VCaP (cell line): Measurements from ENCODE around the gene FGFR2.

ENCODE experiments used
- H3K27ac ChIP-seq: fragments of 450-650 bp; 2 replicates; pipeline ENCODE4 v1.5.1; 2017
- TF ChIP-seq, protein P1 (sequence below): fragments of 450-650 bp; conservative IDR thresholded peaks from 2 replicates; pipeline ENCODE4 v1.5.1; 2017; ENCODE audit warnings: mild to moderate bottlenecking, moderate library complexity

FGFR2 gene

GRCh38 chr10:121518333-121518732 lies 79.9 kb downstream of the FGFR2 start:
- H3K27ac ChIP-seq: no peak overlapping the region
- TF ChIP-seq, protein P1, sequence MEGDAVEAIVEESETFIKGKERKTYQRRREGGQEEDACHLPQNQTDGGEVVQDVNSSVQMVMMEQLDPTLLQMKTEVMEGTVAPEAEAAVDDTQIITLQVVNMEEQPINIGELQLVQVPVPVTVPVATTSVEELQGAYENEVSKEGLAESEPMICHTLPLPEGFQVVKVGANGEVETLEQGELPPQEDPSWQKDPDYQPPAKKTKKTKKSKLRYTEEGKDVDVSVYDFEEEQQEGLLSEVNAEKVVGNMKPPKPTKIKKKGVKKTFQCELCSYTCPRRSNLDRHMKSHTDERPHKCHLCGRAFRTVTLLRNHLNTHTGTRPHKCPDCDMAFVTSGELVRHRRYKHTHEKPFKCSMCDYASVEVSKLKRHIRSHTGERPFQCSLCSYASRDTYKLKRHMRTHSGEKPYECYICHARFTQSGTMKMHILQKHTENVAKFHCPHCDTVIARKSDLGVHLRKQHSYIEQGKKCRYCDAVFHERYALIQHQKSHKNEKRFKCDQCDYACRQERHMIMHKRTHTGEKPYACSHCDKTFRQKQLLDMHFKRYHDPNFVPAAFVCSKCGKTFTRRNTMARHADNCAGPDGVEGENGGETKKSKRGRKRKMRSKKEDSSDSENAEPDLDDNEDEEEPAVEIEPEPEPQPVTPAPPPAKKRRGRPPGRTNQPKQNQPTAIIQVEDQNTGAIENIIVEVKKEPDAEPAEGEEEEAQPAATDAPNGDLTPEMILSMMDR: no peak

GRCh38 chr10:121516093-121516865 lies 82.0 kb downstream of the FGFR2 start:
- TF ChIP-seq, protein P1: no peak
- no peak overlapping the region for H3K27ac ChIP-seq

DNA sequence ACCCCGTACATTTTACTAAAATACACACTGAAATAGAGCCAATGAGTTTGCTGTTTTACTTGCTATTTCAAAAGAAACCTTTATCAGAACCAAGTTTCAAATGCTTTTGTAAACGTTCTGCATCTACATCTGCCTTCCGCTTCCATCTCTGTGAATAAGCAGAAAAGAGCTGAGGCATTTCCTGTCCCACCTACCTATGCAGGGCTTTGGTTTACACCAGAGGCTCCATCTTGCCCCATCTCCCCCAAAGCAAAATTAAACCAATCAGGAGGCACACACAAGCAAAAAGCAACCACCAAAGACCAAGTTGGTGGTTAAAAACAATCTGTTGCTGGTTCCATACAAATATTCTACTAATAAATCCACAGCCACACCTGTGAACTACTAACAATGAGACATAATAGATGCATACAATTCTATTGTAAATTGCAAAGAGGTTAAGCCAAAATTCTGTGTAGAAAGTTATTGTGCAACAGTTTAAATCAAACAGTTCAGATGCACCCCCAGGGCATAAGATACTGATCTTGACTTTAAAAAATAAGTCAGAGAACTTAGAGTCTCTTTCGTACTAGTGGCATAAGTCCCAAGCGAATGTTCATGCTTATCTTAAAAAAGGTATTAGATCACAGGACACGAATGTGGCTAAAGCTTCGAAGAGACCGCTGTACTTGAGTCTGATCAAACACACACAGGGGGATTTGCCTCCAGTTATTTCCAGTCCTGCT lies 83.9 kb downstream of the FGFR2 start:
- no peak overlapping the region for H3K27ac ChIP-seq
- TF ChIP-seq, protein P1: no peak

DNA sequence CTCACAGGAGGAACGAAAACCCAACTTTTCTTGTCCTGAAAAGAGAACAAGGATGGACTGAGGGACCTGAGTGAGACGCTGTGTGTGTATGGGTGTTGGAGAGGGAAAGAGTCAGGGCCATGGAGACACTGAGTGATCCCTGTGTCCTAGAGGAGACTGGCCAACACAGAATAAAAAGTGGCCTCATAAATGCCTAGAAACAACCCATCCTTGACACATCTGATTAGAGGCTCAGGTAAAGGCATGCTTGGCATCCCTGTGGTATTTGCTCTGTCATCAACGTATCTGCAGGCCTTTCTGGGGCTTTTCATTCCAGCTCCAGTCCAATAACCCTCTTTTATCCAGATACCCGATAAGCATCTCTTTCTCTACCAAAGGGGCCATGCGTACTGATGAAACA lies 86.3 kb downstream of the FGFR2 start:
- H3K27ac ChIP-seq: no peak overlapping the region
- TF ChIP-seq, protein P1: no peak

DNA sequence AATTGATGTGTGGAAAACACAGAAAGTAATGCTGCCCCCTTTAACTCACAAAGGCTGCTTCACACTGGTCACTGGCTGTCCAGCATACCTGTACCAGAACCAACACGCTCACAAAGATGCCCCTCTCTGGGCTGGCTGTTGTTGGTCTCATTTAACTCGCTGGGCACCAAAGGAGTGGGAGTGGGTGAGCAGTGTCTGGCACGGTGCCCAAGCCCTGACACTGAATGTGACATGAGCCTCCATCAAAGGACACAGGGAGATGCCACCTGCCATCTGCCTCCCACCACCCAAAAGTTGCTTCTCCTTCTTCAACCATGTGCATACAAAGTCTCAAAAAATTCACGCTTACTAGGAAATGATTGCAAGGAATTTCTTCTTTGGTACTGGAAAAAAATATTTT lies 86.8 kb downstream of the FGFR2 start:
- TF ChIP-seq, protein P1: no peak

DNA sequence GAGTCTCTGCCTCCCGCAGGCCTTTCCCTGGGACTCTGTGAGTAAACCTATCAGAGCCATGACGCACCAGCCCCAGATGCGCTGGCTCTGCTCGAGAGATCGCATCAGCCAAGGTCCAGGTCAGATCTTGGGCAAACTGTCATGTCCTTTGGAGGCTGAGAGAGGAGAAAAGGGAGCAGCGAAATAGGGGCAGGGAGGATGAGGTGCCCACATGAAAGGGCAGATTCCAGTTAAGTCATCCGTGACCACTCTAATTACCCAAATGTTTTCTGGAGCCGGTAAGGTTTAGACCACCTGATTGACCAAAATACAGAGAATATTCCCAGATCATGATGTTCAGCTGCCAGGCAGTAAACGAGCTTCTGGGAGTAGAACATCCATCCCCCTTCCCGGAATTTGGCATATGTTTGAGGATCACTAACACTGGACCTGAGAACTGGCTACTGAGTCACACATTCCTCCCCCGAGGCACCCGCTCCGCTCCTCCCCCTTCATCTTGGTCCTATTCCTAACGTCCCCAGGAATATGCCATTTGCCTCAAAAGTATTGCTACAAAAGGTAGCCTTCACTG lies 88.0 kb downstream of the FGFR2 start:
- no peak overlapping the region for H3K27ac ChIP-seq
- TF ChIP-seq, protein P1: no peak

More for the DNA sequence above, 86.8 kb downstream of the FGFR2 start:
- no peak overlapping the region for H3K27ac ChIP-seq

DNA sequence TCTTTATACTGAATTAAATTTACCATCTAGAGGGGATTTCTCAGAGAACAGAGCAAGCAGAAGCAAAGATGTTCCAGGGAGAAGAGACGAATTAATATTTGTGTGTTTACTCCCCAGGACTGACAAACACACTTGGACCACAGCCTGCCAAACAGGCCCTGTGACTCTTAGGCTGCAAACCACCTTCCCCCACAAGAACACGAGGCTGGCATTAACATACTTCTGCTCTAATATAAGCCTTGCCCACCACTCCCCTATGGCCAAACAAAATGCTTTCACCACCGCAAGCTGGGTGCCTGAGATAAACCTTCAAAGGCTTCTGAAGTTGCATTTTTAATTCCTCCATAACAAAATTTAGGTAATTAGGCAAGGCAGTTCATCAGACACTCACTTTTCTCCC lies 88.4 kb downstream of the FGFR2 start:
- TF ChIP-seq, protein P1: no peak
- no peak overlapping the region for H3K27ac ChIP-seq
